ENCODE data around the gene TP53INP2.

DNA sequence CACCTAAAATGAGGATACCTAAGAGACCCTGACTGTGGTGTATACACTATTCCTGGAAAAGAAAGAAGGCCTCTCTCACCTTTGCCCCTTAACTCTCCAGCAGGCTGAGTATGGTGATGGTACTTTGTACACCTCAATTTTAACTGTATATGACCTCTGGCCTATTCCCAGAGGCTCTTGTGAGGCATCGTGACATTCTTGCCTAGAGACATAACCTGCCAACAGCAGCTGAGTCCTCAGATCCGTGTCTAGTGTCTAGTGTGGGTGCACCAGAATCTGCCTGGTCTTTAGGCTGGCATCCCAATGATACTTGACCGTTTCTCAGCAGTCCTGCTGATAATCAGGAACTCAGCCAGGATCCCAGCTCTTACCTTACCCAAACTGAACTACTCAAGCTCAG is 20.0 kb downstream of the TP53INP2 start:
- TF ChIP-seq POLR2A (IDR thresholded peaks at IDR 0.05) = no peak
- TF ChIP-seq, protein P1, sequence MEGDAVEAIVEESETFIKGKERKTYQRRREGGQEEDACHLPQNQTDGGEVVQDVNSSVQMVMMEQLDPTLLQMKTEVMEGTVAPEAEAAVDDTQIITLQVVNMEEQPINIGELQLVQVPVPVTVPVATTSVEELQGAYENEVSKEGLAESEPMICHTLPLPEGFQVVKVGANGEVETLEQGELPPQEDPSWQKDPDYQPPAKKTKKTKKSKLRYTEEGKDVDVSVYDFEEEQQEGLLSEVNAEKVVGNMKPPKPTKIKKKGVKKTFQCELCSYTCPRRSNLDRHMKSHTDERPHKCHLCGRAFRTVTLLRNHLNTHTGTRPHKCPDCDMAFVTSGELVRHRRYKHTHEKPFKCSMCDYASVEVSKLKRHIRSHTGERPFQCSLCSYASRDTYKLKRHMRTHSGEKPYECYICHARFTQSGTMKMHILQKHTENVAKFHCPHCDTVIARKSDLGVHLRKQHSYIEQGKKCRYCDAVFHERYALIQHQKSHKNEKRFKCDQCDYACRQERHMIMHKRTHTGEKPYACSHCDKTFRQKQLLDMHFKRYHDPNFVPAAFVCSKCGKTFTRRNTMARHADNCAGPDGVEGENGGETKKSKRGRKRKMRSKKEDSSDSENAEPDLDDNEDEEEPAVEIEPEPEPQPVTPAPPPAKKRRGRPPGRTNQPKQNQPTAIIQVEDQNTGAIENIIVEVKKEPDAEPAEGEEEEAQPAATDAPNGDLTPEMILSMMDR (IDR thresholded peaks at IDR 0.05) = no peak
